Suppressor macrophage treated with lipopolysaccharide for 1 hour (primary cell): Measurements from ENCODE around the gene RHOB.
"Not testable (repeated sequence)": the region's sequence is repeated elsewhere in the genome, so short reads cannot be mapped to it uniquely, and the experiment has no call there.

Experiments used
- DNase-seq, 3 donors: peaks; one replicate each; pipeline ENCODE4 v3.0.0-alpha.2; 2020 to 2022

The RHOB gene

GRCh38 chr2:20479835-20480234 is 33.0 kb downstream of the RHOB start:
- DNase-seq, result no peak

- DNase-seq, result no peak
These were observed 34.0 kb downstream of the RHOB start for GRCh38 chr2:20480913-20481312.

GRCh38 chr2:20481798-20482405 is 35.0 kb downstream of the RHOB start:
- no peak for DNase-seq

GRCh38 chr2:20482725-20483124 is 35.9 kb downstream of the RHOB start:
- DNase-seq, result no peak

- peak in 2 of 3 donors; percentile 20 to 25 for DNase-seq
These were observed 36.5 kb downstream of the RHOB start for GRCh38 chr2:20483194-20483895.

- DNase-seq, result no peak
These were observed 37.3 kb downstream of the RHOB start for GRCh38 chr2:20484034-20484617.

GRCh38 chr2:20484810-20485611 is 38.1 kb downstream of the RHOB start:
- no peak for DNase-seq

- DNase-seq, result peak in 2 of 3 donors; percentile 40 to 41
These were observed 38.9 kb downstream of the RHOB start for GRCh38 chr2:20485612-20486388.

GRCh38 chr2:20486571-20486970 is 39.7 kb downstream of the RHOB start:
- DNase-seq, result peak in 1 of 3 donors; percentile 18

GRCh38 chr2:20487030-20487391 is 40.1 kb downstream of the RHOB start:
- no peak for DNase-seq

GRCh38 chr2:20487392-20488174 is 40.7 kb downstream of the RHOB start:
- no peak for DNase-seq

- no peak for DNase-seq
These were observed 41.3 kb downstream of the RHOB start for GRCh38 chr2:20488201-20488641.

GRCh38 chr2:20488782-20489181 is 41.9 kb downstream of the RHOB start:
- DNase-seq, result no peak

GRCh38 chr2:20490300-20491181 is 43.7 kb downstream of the RHOB start:
- no peak for DNase-seq

- DNase-seq, result peak in 2 of 3 donors; percentile 24 to 39
These were observed 45.1 kb downstream of the RHOB start for GRCh38 chr2:20491739-20492531.

GRCh38 chr2:20493095-20493494 is 46.2 kb downstream of the RHOB start:
- DNase-seq, result not testable (repeated sequence)

GRCh38 chr2:20494241-20494640 is 47.4 kb downstream of the RHOB start:
- peak; percentile 52 to 81 (median 80) for DNase-seq

GRCh38 chr2:20496076-20496872 is 49.4 kb downstream of the RHOB start:
- DNase-seq, result peak in 2 of 3 donors; percentile 21 to 31

- DNase-seq, result no peak
These were observed 50.1 kb downstream of the RHOB start for GRCh38 chr2:20496942-20497341.
